IPS-18a (cell line): ENCODE measurements around the gene ACSF3.
"Not testable (repeated sequence)": the region's sequence is repeated elsewhere in the genome, so short reads cannot be mapped to it uniquely, and the experiment has no call there.

Experiments
- H3K27ac ChIP-seq: one replicate; pipeline ENCODE4 v1.5.1; 2013; ENCODE audit warnings: low read length
- H3K27me3 ChIP-seq: one replicate; pipeline ENCODE4 v1.6.1; 2013; ENCODE audit warnings: mild to moderate bottlenecking, low read length; ENCODE audit not compliant: control insufficient read depth, insufficient read depth
- H3K36me3 ChIP-seq: one replicate; pipeline ENCODE4 v1.6.1; 2013; ENCODE audit warnings: low read depth, low read length; ENCODE audit not compliant: control insufficient read depth
- H3K4me1 ChIP-seq: one replicate; pipeline ENCODE4 v1.6.1; 2013; ENCODE audit warnings: low read depth, low read length; ENCODE audit not compliant: control insufficient read depth
- H3K4me3 ChIP-seq: one replicate; pipeline ENCODE4 v1.5.1; 2013; ENCODE audit warnings: low read length
- H3K9ac ChIP-seq: one replicate; pipeline ENCODE4 v1.6.1; 2013; ENCODE audit warnings: mild to moderate bottlenecking, low read length, moderate library complexity
- H3K9me3 ChIP-seq: one replicate; pipeline ENCODE4 v1.6.1; 2013; ENCODE audit warnings: low read depth, low read length; ENCODE audit not compliant: control insufficient read depth

ACSF3 gene

GRCh38 chr16:89190150-89190958 is 96.7 kb downstream of the ACSF3 start:
- no peaks in the 10 kb centered on the region for H3K4me1 ChIP-seq
- H3K36me3 ChIP-seq, result no peaks in the 10 kb centered on the region
- H3K9me3 ChIP-seq, result no peaks in the 10 kb centered on the region
- no peak overlapping the region for H3K27ac ChIP-seq
- peaks cover 16% of the 10 kb centered on the region for H3K27me3 ChIP-seq
- no peak overlapping the region for H3K9ac ChIP-seq
- H3K4me3 ChIP-seq, result no peak overlapping the region

GRCh38 chr16:89191033-89191900 is 97.6 kb downstream of the ACSF3 start:
- no peak overlapping the region for H3K4me3 ChIP-seq
- H3K27me3 ChIP-seq, result peaks cover 16% of the 10 kb centered on the region
- H3K9ac ChIP-seq, result no peak overlapping the region
- H3K36me3 ChIP-seq, result no peaks in the 10 kb centered on the region
- no peaks in the 10 kb centered on the region for H3K4me1 ChIP-seq
- H3K27ac ChIP-seq, result no peak overlapping the region
- H3K9me3 ChIP-seq, result no peaks in the 10 kb centered on the region

- Histone ChIP-seq H3K27ac (no peak overlapping the region), H3K4me1 (no peaks in the 10 kb centered on the region), H3K4me3 (peak overlapping the region; percentile 46), H3K9ac (no peak overlapping the region), H3K36me3 (no peaks in the 10 kb centered on the region), H3K9me3 (no peaks in the 10 kb centered on the region), H3K27me3 (peaks cover 16% of the 10 kb centered on the region)
These were observed 98.2 kb downstream of the ACSF3 start for GRCh38 chr16:89191901-89192185.

GRCh38 chr16:89192186-89192955 is 98.7 kb downstream of the ACSF3 start:
- Histone ChIP-seq H3K27me3 (peaks cover 16% of the 10 kb centered on the region), H3K4me3 (peak overlapping the region; percentile 46)
- H3K27ac ChIP-seq, H3K9me3 ChIP-seq, H3K4me1 ChIP-seq, H3K9ac ChIP-seq, H3K36me3 ChIP-seq: not testable (repeated sequence)

- Histone ChIP-seq H3K4me3 (no peak overlapping the region), H3K9me3 (no peaks in the 10 kb centered on the region), H3K27me3 (peaks cover 16% of the 10 kb centered on the region), H3K4me1 (no peaks in the 10 kb centered on the region), H3K27ac (no peak overlapping the region), H3K36me3 (no peaks in the 10 kb centered on the region), H3K9ac (no peak overlapping the region)
These were observed 99.4 kb downstream of the ACSF3 start for GRCh38 chr16:89192956-89193575.

GRCh38 chr16:89193576-89194293 is 100.1 kb downstream of the ACSF3 start:
- H3K4me3 ChIP-seq, result no peak overlapping the region
- H3K4me1 ChIP-seq, result no peaks in the 10 kb centered on the region
- H3K27ac ChIP-seq, result no peak overlapping the region
- H3K36me3 ChIP-seq, result no peaks in the 10 kb centered on the region
- H3K27me3 ChIP-seq, result peaks cover 16% of the 10 kb centered on the region
- H3K9me3 ChIP-seq, result no peaks in the 10 kb centered on the region
- H3K9ac ChIP-seq, result no peak overlapping the region

GRCh38 chr16:89194340-89195311 is 101.0 kb downstream of the ACSF3 start:
- H3K36me3 ChIP-seq, result no peaks in the 10 kb centered on the region
- H3K4me3 ChIP-seq, result no peak overlapping the region
- peaks cover 20% of the 10 kb centered on the region for H3K27me3 ChIP-seq
- no peaks in the 10 kb centered on the region for H3K4me1 ChIP-seq
- H3K9me3 ChIP-seq, result no peaks in the 10 kb centered on the region
- H3K27ac ChIP-seq, result no peak overlapping the region
- H3K9ac ChIP-seq, result no peak overlapping the region

GRCh38 chr16:89195521-89196171 is 102.0 kb downstream of the ACSF3 start:
- H3K4me1 ChIP-seq, result no peaks in the 10 kb centered on the region
- H3K36me3 ChIP-seq, result no peaks in the 10 kb centered on the region
- H3K27ac ChIP-seq, result no peak overlapping the region
- H3K9me3 ChIP-seq, result no peaks in the 10 kb centered on the region
- H3K9ac ChIP-seq, result no peak overlapping the region
- no peak overlapping the region for H3K4me3 ChIP-seq
- peaks cover 30% of the 10 kb centered on the region for H3K27me3 ChIP-seq

GRCh38 chr16:89197033-89197632 is 103.5 kb downstream of the ACSF3 start:
- H3K27me3 ChIP-seq, result peaks cover 29% of the 10 kb centered on the region
- H3K4me1 ChIP-seq, result no peaks in the 10 kb centered on the region
- H3K36me3 ChIP-seq, result no peaks in the 10 kb centered on the region
- H3K9ac ChIP-seq, result no peak overlapping the region
- no peak overlapping the region for H3K27ac ChIP-seq
- no peaks in the 10 kb centered on the region for H3K9me3 ChIP-seq
- no peak overlapping the region for H3K4me3 ChIP-seq
